Trophoblast cell (in vitro differentiated cells and primary cell): ENCODE results near the gene MYO16.

Source experiments
- DNase-seq, 2 donors: peaks; one replicate each; pipeline ENCODE4 v3.0.0-alpha.2; 2016
- H2AFZ ChIP-seq: 2 replicates; pipeline ENCODE4 v1.6.1; 2013; ENCODE audit warnings: low read length, moderate library complexity, mild to moderate bottlenecking; ENCODE audit not compliant: insufficient read depth, poor library complexity
- H2AK5ac ChIP-seq: 2 replicates; pipeline ENCODE4 v1.6.1; 2013; ENCODE audit warnings: mild to moderate bottlenecking, low read length
- H2BK120ac ChIP-seq: 2 replicates; pipeline ENCODE4 v1.6.1; 2013; ENCODE audit warnings: low read length, mild to moderate bottlenecking, moderate library complexity; ENCODE audit not compliant: insufficient read depth, poor library complexity
- H2BK12ac ChIP-seq: 2 replicates; pipeline ENCODE4 v1.6.1; 2013; ENCODE audit warnings: mild to moderate bottlenecking, low read length, moderate library complexity
- H2BK5ac ChIP-seq: 2 replicates; pipeline ENCODE4 v1.6.1; 2013; ENCODE audit warnings: low read length, low read depth, moderate library complexity, mild to moderate bottlenecking; ENCODE audit not compliant: poor library complexity
- H3K14ac ChIP-seq: 2 replicates; pipeline ENCODE4 v1.6.1; 2013; ENCODE audit warnings: mild to moderate bottlenecking, low read length
- H3K18ac ChIP-seq: 2 replicates; pipeline ENCODE4 v1.6.1; 2013; ENCODE audit warnings: mild to moderate bottlenecking, low read length
- H3K23ac ChIP-seq: 2 replicates; pipeline ENCODE4 v1.6.1; 2013; ENCODE audit warnings: low read length
- H3K27ac ChIP-seq: 2 replicates; pipeline ENCODE4 v1.5.1; 2013; ENCODE audit warnings: low read depth, mild to moderate bottlenecking, inconsistent platforms, low read length, moderate library complexity
- H3K27me3 ChIP-seq: 2 replicates; pipeline ENCODE4 v1.6.1; 2013; ENCODE audit warnings: inconsistent platforms, mild to moderate bottlenecking, low read length, moderate library complexity; ENCODE audit not compliant: insufficient read depth
- H3K36me3 ChIP-seq, 2 experiments: 1 replicate in 1 of 2; 2 replicates in 1 of 2; pipeline ENCODE4 v1.6.1; 2013; ENCODE audit warnings: low read length in 2 of 2, mild to moderate bottlenecking in 2 of 2, moderate library complexity in 1 of 2; ENCODE audit not compliant: insufficient read depth in 2 of 2, control insufficient read depth in 1 of 2
- H3K4ac ChIP-seq: 2 replicates; pipeline ENCODE4 v1.6.1; 2013; ENCODE audit warnings: low read depth, mild to moderate bottlenecking, low read length, moderate library complexity
- H3K4me1 ChIP-seq, 2 experiments: 1 replicate in 1 of 2; 2 replicates in 1 of 2; pipeline ENCODE4 v1.6.1; 2013; ENCODE audit warnings: low read length in 2 of 2, mild to moderate bottlenecking in 2 of 2, moderate library complexity in 1 of 2; ENCODE audit not compliant: insufficient read depth in 2 of 2, control insufficient read depth in 1 of 2
- H3K4me2 ChIP-seq: 2 replicates; pipeline ENCODE4 v1.6.1; 2013; ENCODE audit warnings: inconsistent platforms, mild to moderate bottlenecking, low read length, moderate library complexity
- H3K4me3 ChIP-seq: 2 replicates; pipeline ENCODE4 v1.5.1; 2013; ENCODE audit warnings: mild to moderate bottlenecking, low read depth, low read length, inconsistent platforms
- H3K79me1 ChIP-seq: one replicate; pipeline ENCODE4 v1.6.1; 2013; ENCODE audit warnings: low read length
- H3K79me2 ChIP-seq: 2 replicates; pipeline ENCODE4 v1.6.1; 2013; ENCODE audit warnings: low read length, mild to moderate bottlenecking; ENCODE audit not compliant: control insufficient read depth, insufficient read depth, poor library complexity
- H3K9ac ChIP-seq: 2 replicates; pipeline ENCODE4 v1.6.1; 2013; ENCODE audit warnings: mild to moderate bottlenecking, low read length
- H3K9me3 ChIP-seq: 2 replicates; pipeline ENCODE4 v1.6.1; 2013; ENCODE audit warnings: low read depth, mild to moderate bottlenecking, control low read depth, inconsistent platforms, low read length; ENCODE audit not compliant: insufficient read depth
- H4K12ac ChIP-seq: 2 replicates; pipeline ENCODE4 v1.6.1; 2013; ENCODE audit warnings: low read depth, mild to moderate bottlenecking, low read length, moderate library complexity
- H4K8ac ChIP-seq: 2 replicates; pipeline ENCODE4 v1.6.1; 2013; ENCODE audit warnings: low read depth, mild to moderate bottlenecking, low read length, moderate library complexity
- H4K91ac ChIP-seq: one replicate; pipeline ENCODE4 v1.6.1; 2013; ENCODE audit warnings: low read depth, mild to moderate bottlenecking, low read length, moderate library complexity
- WGBS: extraction: QIAGEN DNeasy Blood & Tissue Kit; methylation state at CpG from one replicate; pipeline ENCODE4 v1.1.7; 2013; ENCODE audit warnings: missing lambda C conversion rate; ENCODE audit not compliant: insufficient read length, insufficient coverage; ENCODE audit errors: extremely low coverage; 5-methylcytosine and 5-hydroxymethylcytosine counted together

MYO16 gene

GRCh38 chr13:108981407-108981806, 352.0 kb downstream of the MYO16 start:
- WGBS = no CpG with 5 or more reads among the region's 7 CpGs
- no peak overlapping the region for H3K14ac ChIP-seq

GRCh38 chr13:108983273-108983672, 353.9 kb downstream of the MYO16 start:
- H4K91ac ChIP-seq = no peak overlapping the region
- no peak overlapping the region for H3K4me3 ChIP-seq
- H3K79me1 ChIP-seq = no peaks in the 10 kb centered on the region
- no peaks in the 10 kb centered on the region for H3K27me3 ChIP-seq
- WGBS = no CpG with 5 or more reads among the region's 6 CpGs
- H2AK5ac ChIP-seq = no peak overlapping the region
- H3K79me2 ChIP-seq = no peaks in the 10 kb centered on the region
- H2BK120ac ChIP-seq = no peak overlapping the region
- H3K9ac ChIP-seq = no peak overlapping the region
- H3K4me2 ChIP-seq = no peak overlapping the region
- no peak for DNase-seq
- no peaks in the 10 kb centered on the region for H3K4me1 ChIP-seq
- no peak overlapping the region for H2BK5ac ChIP-seq
- no peaks in the 10 kb centered on the region for H3K9me3 ChIP-seq
- H2BK12ac ChIP-seq = no peak overlapping the region
- no peak overlapping the region for H4K8ac ChIP-seq
- no peak overlapping the region for H3K27ac ChIP-seq
- no peak overlapping the region for H3K14ac ChIP-seq
- no peak overlapping the region for H3K18ac ChIP-seq
- H3K36me3 ChIP-seq = no peaks in the 10 kb centered on the region
- H3K23ac ChIP-seq = no peak overlapping the region
- no peak overlapping the region for H2AFZ ChIP-seq
- no peak overlapping the region for H4K12ac ChIP-seq
- no peak overlapping the region for H3K4ac ChIP-seq

More at GRCh38 chr13:108981407-108981806, 352.0 kb downstream of the MYO16 start:
- H3K4ac ChIP-seq = no peak overlapping the region
- no peak overlapping the region for H2AFZ ChIP-seq
- no peaks in the 10 kb centered on the region for H3K9me3 ChIP-seq
- H3K18ac ChIP-seq = no peak overlapping the region
- no peak overlapping the region for H4K12ac ChIP-seq
- H3K4me1 ChIP-seq = no peaks in the 10 kb centered on the region
- H3K23ac ChIP-seq = no peak overlapping the region
- H2BK120ac ChIP-seq = no peak overlapping the region
- H2BK12ac ChIP-seq = no peak overlapping the region
- H2AK5ac ChIP-seq = no peak overlapping the region
- H3K79me2 ChIP-seq = no peaks in the 10 kb centered on the region
- no peak overlapping the region for H4K8ac ChIP-seq
- no peak overlapping the region for H3K4me2 ChIP-seq
- H3K4me3 ChIP-seq = no peak overlapping the region
- no peak overlapping the region for H3K27ac ChIP-seq
- no peak overlapping the region for H2BK5ac ChIP-seq
- H3K27me3 ChIP-seq = no peaks in the 10 kb centered on the region
- no peaks in the 10 kb centered on the region for H3K79me1 ChIP-seq
- DNase-seq = no peak
- no peak overlapping the region for H3K9ac ChIP-seq
- no peak overlapping the region for H4K91ac ChIP-seq
- no peaks in the 10 kb centered on the region for H3K36me3 ChIP-seq

- Histone ChIP-seq H3K36me3 (no peaks in the 10 kb centered on the region), H3K4ac (no peak overlapping the region), H4K12ac (no peak overlapping the region), H3K4me3 (no peak overlapping the region), H4K91ac (no peak overlapping the region), H3K23ac (no peak overlapping the region), H2BK12ac (no peak overlapping the region), H3K9ac (no peak overlapping the region), H3K4me1 (no peaks in the 10 kb centered on the region), H3K9me3 (no peaks in the 10 kb centered on the region), H3K18ac (no peak overlapping the region), H3K14ac (no peak overlapping the region), H3K79me1 (no peaks in the 10 kb centered on the region), H2AFZ (no peak overlapping the region), H3K27me3 (no peaks in the 10 kb centered on the region), H3K79me2 (no peaks in the 10 kb centered on the region), H4K8ac (no peak overlapping the region), H3K27ac (no peak overlapping the region), H2BK120ac (no peak overlapping the region), H2BK5ac (no peak overlapping the region), H3K4me2 (no peak overlapping the region), H2AK5ac (no peak overlapping the region)
- WGBS = no CpG with 5 or more reads among the region's 7 CpGs
- no peak for DNase-seq
These were observed 355.0 kb downstream of the MYO16 start for GRCh38 chr13:108984251-108984920.

GRCh38 chr13:108985166-108985565, 355.8 kb downstream of the MYO16 start:
- Histone ChIP-seq H3K14ac (no peak overlapping the region), H4K8ac (no peak overlapping the region), H2BK5ac (no peak overlapping the region), H3K4ac (no peak overlapping the region), H3K27me3 (no peaks in the 10 kb centered on the region), H3K79me1 (no peaks in the 10 kb centered on the region), H3K79me2 (no peaks in the 10 kb centered on the region), H3K18ac (no peak overlapping the region), H2AFZ (no peak overlapping the region), H3K9ac (no peak overlapping the region), H3K36me3 (no peaks in the 10 kb centered on the region), H3K9me3 (no peaks in the 10 kb centered on the region), H2BK12ac (no peak overlapping the region), H4K91ac (no peak overlapping the region), H3K4me2 (no peak overlapping the region), H2BK120ac (no peak overlapping the region), H3K23ac (no peak overlapping the region), H3K4me1 (no peaks in the 10 kb centered on the region), H3K4me3 (no peak overlapping the region), H3K27ac (no peak overlapping the region), H4K12ac (no peak overlapping the region), H2AK5ac (no peak overlapping the region)
- DNase-seq = no peak
- WGBS = no CpG with 5 or more reads among the region's 10 CpGs
